ENCODE data around the gene PQBP1.
"Not testable (repeated sequence)": the region's sequence is repeated elsewhere in the genome, so short reads cannot be mapped to it uniquely, and the experiment has no call there.

The PQBP1 gene, protein sequence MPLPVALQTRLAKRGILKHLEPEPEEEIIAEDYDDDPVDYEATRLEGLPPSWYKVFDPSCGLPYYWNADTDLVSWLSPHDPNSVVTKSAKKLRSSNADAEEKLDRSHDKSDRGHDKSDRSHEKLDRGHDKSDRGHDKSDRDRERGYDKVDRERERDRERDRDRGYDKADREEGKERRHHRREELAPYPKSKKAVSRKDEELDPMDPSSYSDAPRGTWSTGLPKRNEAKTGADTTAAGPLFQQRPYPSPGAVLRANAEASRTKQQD

GRCh38 chrX:48897625-48898306, at the start of gene PQBP1, which contains the start of gene TIMM17B:
PQBP1 (plus strand) TSS chrX:48897930; CDS start chrX:48898510, 580 bp downstream.
TIMM17B (minus strand) TSS chrX:48897768; CDS start chrX:48897749, 19 bp downstream.
- peak; percentile 85 for DNase-seq

DNA sequence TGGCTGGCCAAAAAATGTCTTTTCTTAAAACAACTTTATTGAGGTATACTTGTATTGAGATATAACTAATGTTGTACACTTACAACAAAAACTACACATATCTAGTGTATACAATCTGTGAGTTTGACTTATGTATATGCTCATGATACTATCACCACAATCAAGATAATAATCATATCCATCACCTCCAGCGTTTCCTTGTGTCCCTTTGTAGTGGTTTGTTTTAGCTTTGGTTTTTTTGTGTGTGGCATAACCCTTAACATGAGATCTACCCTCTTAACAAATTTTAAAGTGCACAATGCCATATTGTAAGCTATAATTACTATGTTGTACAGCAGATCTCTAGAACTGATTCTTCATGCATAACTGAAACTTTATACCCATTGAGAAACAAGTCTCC, 48.9 kb upstream of the PQBP1 start:
- no peak for DNase-seq

GRCh38 chrX:48852857-48853256, 44.9 kb upstream of the PQBP1 start:
- DNase-seq: no peak

- DNase-seq: not testable (repeated sequence)
These were observed 44.2 kb upstream of the PQBP1 start for GRCh38 chrX:48853494-48853893.

DNA sequence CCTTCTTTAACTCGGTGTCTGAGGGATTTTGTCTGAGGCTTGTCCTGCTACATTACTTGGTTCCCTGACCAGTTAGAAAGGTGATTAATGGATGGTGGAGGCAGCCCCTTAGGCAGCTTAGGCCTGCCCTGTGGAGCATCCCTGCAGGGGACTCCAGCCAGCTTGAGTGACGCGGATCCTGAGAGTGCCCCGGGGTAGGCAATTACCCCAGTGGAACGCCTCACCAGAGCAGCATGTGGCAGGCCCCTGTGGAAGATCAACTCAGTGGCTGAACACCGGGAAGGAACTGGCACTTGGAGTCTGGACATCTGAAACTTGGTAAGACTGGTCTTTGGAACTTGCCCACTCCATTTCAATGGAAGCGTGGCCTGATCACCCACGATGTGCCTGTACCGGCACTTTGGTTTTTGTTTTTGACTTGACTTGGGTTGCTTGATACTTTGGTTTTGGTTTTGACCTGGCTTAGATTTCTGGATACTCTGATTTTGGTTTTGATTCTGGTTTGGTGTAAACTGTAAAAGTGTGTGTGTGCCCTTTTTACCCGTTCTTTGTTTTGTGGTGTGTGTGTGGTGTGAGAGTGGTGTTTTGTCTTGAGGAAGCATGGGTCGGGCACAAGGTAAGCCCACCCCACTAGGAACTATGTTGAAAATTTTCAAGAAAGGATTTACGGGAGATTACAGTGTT, 43.5 kb upstream of the PQBP1 start:
- DNase-seq: not testable (repeated sequence)

DNA sequence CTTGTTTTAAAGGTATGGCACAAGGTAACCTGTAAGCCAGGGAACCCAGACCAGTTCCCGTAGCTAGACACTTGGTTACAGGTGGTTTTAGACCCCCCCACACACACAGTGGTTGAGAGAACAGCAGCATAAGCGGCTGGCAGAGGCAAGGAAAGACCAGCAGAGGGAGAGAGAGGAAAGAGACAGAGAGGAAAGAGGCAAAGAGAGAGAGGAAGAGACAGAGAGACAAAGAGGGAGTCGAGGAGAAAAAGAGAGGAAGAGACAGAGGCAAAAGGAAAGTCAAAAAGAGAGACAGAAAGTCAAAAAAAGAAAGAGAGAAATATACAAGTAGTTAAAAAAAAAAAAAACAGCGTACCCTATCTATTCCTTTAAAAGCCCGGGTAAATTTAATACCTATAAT, 42.8 kb upstream of the PQBP1 start:
- DNase-seq: no peak

- DNase-seq: no peak
These were observed 33.5 kb upstream of the PQBP1 start for GRCh38 chrX:48864210-48864609.

- not testable (repeated sequence) for DNase-seq
These were observed 25.7 kb upstream of the PQBP1 start for GRCh38 chrX:48872017-48872416.

GRCh38 chrX:48876944-48877343, 20.8 kb upstream of the PQBP1 start:
- DNase-seq: not testable (repeated sequence)

GRCh38 chrX:48883729-48884128, 14.0 kb upstream of the PQBP1 start:
- no peak for DNase-seq

DNA sequence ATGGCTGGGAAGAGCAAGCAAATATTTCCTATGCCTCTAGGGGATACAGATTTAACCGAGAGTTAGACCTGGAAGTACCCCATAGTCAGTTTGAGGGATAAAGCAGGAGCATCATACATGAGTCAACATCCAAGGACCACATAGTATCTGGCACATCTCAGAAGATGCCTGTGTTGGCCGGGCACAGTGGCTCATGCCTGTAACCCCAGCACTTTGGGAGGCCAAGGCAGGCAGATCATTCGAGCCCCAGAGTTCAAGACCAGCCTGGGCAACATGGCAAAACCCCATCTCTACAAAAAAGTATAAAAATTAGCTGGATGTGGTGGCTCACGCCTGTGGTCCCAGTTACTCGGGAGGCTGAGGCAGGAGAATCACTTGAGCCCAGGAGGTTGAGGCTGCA, 11.1 kb upstream of the PQBP1 start:
- not testable (repeated sequence) for DNase-seq

GRCh38 chrX:48890296-48890925, 7.3 kb upstream of the PQBP1 start:
- no peak for DNase-seq

DNA sequence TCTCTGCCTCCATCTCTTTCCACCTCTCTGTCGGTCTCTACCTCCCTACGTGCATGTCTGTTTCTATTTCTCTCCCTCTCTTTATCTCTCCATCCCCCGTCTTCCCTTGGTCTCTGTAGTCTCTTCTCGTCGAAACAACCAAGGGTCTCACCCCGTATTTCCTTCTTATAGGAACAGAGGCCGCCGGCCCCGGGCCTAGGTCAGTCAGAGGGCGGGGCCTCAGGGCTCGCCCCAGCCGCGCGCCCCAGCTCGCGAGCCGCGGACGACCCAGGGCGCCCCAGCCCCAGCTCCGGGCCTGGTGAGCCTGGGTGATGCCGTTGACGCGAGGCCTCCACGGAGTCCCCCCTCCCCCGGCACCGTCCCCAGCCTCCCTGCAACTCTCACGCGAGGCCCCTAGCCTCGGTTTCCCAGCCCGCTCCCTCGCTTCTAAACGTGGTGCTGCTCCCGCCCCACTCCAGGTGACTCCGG, 6.8 kb upstream of the PQBP1 start:
- no peak for DNase-seq

DNA sequence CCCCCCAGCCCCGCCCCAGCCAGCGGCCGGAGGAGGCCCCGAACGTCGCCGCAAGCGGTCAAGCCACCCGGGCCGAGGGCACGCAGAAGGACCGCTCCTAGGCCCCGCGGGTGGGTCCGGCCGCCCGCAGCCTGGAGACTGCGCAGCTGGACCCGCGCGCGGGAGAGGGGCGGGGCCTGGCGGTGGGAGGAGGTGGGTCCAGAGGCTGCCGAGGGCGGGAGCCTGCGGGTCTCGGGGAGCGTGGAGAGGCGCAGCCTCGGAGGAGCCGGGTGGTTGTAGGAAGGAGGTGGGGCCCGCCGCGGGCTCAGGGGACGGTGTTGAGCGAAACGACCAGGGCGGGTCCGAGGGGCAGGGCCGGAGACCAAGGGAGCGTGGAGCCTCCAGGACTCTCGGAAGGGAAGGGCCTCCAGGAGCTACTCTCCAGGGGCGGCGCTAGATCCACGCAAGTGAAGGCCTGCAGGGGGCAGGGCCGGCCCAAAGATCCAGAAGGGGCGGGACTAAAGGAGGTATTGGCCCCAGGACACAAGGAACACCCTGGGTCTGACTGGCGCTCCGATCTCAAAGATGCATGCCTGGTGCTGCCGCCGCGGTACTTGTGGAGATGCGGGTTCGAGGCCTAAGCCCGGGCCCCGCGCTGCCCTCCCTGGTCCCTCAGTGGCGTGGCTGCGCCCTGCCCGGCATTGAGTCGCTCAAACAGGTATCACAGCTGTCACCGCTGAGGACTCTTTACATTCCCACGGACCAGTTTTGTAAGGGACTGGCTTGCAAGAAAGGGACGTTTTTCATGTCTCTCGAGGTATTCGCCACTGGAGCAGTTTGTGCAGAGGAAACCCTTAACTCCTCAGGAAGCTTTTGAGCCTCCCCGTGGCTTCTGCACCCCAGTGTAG, 6.1 kb upstream of the PQBP1 start:
- DNase-seq: peak; percentile 76

GRCh38 chrX:48892896-48893295, 4.8 kb upstream of the PQBP1 start:
- DNase-seq: no peak

DNA sequence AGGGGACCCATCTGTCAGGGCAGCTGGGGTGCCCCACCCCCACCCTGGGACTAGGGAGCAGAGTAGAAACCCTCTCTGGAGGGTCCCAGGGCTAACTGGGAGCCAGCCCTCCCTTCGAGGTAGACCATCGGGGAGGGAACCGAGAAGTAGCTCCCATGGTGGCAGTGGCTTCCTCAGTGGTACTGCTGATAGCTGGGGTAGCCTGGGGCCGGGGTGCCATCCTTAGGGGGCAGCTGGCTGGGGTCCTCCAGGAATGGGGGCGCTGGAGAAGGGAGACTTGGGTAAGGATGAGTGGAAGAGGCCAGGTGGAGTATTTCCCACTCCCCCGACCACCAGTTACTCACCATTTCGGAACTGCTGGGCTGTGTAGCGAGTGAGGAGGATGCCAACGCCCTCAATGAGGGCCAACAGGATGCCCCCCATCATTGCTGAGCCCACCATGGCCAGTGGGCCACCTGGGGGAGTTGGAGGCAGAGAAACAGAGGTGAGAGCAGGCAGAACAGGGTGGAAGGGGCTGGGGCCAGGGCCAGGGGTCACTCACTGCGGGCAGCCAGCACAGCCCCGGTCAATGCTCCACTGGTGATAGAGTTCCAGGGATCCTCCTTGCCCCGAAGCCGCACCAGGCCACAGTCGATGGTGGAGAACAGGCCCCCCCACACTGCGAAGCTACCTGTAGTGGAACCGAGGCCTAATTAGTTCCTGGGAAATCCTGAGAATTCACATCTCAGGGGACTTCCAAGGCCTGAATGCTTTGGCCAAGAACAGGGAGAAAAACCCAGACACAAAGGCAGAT, 4.0 kb upstream of the PQBP1 start:
- DNase-seq: no peak

DNA sequence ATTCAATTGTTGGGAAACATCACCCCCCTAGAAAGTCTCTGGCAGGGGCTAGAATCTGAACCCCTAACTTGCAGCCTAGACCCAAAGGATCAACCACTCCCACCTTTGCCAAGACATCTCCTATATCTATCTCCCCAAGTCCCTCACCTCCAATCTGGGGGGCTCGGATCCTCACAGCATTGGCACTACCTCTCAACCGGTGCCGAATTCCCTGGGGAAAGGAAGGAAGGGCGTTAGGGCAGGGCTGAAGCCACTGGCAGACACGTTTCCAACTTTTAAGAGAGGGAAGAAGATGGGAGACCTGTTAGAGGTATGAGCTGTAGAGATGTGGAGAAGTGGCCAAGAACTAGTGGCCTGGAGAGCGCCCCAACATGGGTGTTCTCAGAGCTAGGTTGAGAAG, 2.8 kb upstream of the PQBP1 start:
- no peak for DNase-seq

DNA sequence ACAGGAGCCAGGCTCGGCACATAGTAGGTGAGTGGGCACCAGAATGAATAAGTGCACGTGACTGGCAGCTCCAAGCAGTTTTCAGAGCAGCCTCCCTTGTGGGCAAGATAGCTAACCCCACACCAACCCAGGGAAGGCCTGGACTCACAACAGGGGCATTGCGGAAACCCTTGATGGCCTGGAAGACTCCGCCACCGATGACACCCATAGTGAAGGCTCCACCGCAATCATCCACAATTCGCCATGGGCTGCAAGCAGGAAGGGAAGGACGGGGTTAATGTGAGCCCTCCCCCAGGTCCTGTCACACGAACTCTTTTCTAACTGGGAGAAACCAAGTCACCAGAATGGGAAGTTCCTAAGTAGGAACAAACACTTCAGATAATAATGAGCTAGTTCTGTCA, 1.1 kb upstream of the PQBP1 start:
- DNase-seq: no peak

- DNase-seq: peak; percentile 71
These were observed 539 bp upstream of the PQBP1 start for GRCh38 chrX:48897157-48897624.

DNA sequence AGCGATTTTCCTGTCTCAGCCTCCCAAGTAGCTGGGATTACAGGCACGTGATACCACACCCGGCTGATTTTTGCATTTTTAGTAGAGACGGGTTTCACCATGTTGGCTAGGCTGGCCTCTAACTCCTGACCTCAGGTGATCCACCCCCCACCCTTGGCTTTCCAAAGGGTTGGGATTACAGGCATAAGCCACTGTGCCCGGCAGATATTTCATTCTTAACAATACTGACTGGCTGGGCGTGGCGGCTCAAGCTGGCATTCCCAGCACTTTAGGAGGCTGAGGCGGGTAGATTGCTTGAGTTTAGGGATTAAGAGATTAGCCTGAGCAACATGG, 1.3 kb downstream of the PQBP1 start:
- no peak for DNase-seq

GRCh38 chrX:48901069-48901468, 3.3 kb downstream of the PQBP1 start:
- DNase-seq: no peak
